ENCODE data around the gene DNAJB14. TPM values are rescaled to one million over a fixed set of nuclear protein-coding genes. Genes with fewer than 3 reads are reported as not detected.

The DNAJB14 gene
- total RNA-seq, 1 experiment from 2014 or later: 41.0 TPM

GRCh38 chr4:99863804-99864203 lies 82.6 kb downstream of the DNAJB14 start:
- Histone ChIP-seq H3K27me3 (ENCODE audit: insufficient read depth, low read length) (no peaks in the 10 kb centered on the region), H2BK15ac (ENCODE audit: low read depth, low read length) (no peak overlapping the region), H3K9me3 (ENCODE audit: control insufficient read depth, low read depth, low read length) (no peaks in the 10 kb centered on the region), H3K14ac (ENCODE audit: insufficient read depth, low read length) (no peak overlapping the region), H3K9ac (ENCODE audit: extremely low read depth, insufficient read length, low read length) (no peak overlapping the region), H3K4ac (ENCODE audit: low read depth, low read length) (no peak overlapping the region), H3K56ac (ENCODE audit: insufficient read length, low read depth, low read length) (no peak overlapping the region), H3K23me2 (ENCODE audit: insufficient read length, low read depth, low read length, poor library complexity, severe bottlenecking) (no peaks in the 10 kb centered on the region), H2BK20ac (ENCODE audit: low read depth, low read length, poor library complexity, severe bottlenecking) (no peak overlapping the region), H2BK12ac (ENCODE audit: insufficient read length, low read depth, low read length) (no peak overlapping the region), H4K5ac (ENCODE audit: insufficient read length, low read depth, low read length) (no peak overlapping the region), H3T11ph (ENCODE audit: low read length) (no peak overlapping the region), H3K18ac (ENCODE audit: insufficient read length, low read depth, low read length) (no peak overlapping the region), H4K20me1 (ENCODE audit: control insufficient read depth, insufficient read depth, insufficient read length) (no peaks in the 10 kb centered on the region), H3K79me2 (ENCODE audit: insufficient read depth, low read length) (no peaks in the 10 kb centered on the region), H2BK5ac (ENCODE audit: insufficient read length, low read length) (no peak overlapping the region), H4K91ac (ENCODE audit: insufficient read length, low read depth, low read length) (no peak overlapping the region), H2AFZ (ENCODE audit: low read length) (no peak overlapping the region), H3K23ac (ENCODE audit: insufficient read length, low read depth, low read length) (no peak overlapping the region), H3K79me1 (ENCODE audit: insufficient read depth, low read depth, low read length, poor library complexity, severe bottlenecking) (no peaks in the 10 kb centered on the region), H4K8ac (replicated peaks; ENCODE audit: insufficient read length, low read depth, low read length) (no peak overlapping the region), H3K4me1 (ENCODE audit: insufficient read depth, low read length) (no peaks in the 10 kb centered on the region), H3K27ac (ENCODE audit: insufficient read length, low read depth, low read length) (no peak overlapping the region), H3K4me2 (ENCODE audit: insufficient read depth, insufficient read length, low read length) (no peak overlapping the region), H2BK120ac (ENCODE audit: low read depth, low read length, poor library complexity, severe bottlenecking) (no peak overlapping the region), H2AK5ac (ENCODE audit: insufficient read length, low read length) (no peak overlapping the region)
- H3K9me3 Mint-ChIP-seq: no peaks in the 10 kb centered on the region
- H3K27ac Mint-ChIP-seq: no peak overlapping the region
- H3K4me1 Mint-ChIP-seq: peaks cover 8 to 11% of the 10 kb centered on the region in 2 experiments
- TF ChIP-seq CTCF (conservative IDR thresholded peaks at IDR 0.05): no peak
- DNase-seq: no peak
- no peaks in the 10 kb centered on the region for H3K36me3 Mint-ChIP-seq (ENCODE audit: insufficient read depth in 1 of 3, low read depth in 3 of 3)
- H3K27me3 Mint-ChIP-seq (ENCODE audit: low read depth): no peaks in the 10 kb centered on the region
- no CpG with 5 or more reads among the region's 3 CpGs for WGBS (ENCODE audit: extremely low coverage, insufficient read length, low lambda C conversion rate)
- H3K4me3 Mint-ChIP-seq: no peak overlapping the region
